A204.1 (cell line): ENCODE results near the gene IHH.

Source experiments
- FAIRE-seq: peaks from 2 replicates; lab custom pipeline; 2012; peaks lifted over from hg19 to GRCh38; lab: Jason Lieb, UNC

Gene IHH

GRCh38 chr2:219060821-219061791 is at the start of gene IHH:
Gene IHH, minus strand, starts transcription at chr2:219060921. Its CDS starts 454 bp downstream, at chr2:219060467.
- FAIRE-seq: no peak

DNA sequence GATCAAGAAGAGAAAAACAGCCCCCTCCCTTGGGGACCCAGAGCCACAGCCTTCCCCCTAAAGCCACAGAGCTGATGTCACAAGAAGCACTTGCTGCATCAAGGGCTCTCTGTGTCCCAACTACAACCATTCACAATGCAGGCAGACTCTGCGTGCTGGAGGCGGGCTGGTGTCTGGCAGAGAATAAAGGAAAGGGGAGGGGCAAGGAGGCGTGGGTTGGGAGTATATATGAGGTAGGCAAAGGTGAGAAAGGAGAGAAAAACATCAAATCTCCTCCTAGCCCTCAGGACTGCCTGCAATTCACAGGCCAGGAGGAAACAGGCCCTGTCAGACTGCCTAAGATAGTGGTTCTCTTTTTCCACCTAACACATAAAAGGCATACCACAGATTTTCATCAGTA is 48.8 kb upstream of the IHH start:
- no peak for FAIRE-seq

- no peak for FAIRE-seq
Measured at GRCh38 chr2:219107758-219108157, 47.0 kb upstream of the IHH start.

- FAIRE-seq: no peak
Measured at GRCh38 chr2:219106251-219106650, 45.5 kb upstream of the IHH start.

- FAIRE-seq: no peak
Measured at GRCh38 chr2:219104107-219105035, 43.6 kb upstream of the IHH start.

DNA sequence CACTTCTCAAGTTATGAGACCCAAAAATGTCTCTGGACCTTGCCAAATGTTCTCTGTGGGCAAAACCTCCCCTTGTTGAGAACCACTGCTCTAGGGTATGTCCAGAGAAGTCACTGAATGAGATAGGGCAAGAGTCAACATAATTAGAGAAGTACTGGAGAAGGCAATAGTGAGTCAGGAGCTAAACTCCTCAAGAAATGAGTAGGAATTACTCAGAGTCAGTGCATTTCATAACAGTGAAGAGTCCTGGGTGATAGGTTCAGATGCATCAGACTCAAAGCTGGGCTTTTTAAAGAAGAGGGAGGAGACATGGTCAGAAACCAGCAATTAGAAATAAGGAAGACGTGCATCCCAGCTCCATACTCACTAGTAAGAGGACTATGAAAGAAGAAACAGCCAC is 38.6 kb upstream of the IHH start:
- no peak for FAIRE-seq

DNA sequence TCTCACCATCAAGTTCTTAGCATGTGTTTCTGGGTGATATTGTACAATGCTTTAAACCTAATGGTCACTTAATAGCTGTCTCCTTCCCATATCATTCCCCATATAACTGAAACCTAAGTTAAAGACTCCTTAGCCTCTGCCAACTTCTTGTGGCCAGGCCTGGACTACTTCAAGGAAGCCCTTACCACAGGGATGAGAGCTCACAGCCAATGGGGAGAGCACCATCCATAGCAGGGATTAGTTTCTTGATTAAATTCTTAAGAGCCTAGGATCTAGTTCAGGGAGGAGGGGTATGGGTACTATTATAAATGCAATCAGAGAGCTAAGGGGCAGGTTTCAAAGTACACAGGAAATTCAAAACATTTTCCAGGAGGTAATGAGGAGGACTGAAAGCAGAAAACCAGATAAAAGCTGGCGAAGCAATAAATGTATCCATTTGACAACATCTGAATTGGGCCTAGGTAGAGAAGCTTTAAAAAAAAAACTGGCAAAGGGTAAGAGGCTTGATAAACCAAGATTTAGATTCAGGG is 34.8 kb upstream of the IHH start:
- FAIRE-seq: no peak

DNA sequence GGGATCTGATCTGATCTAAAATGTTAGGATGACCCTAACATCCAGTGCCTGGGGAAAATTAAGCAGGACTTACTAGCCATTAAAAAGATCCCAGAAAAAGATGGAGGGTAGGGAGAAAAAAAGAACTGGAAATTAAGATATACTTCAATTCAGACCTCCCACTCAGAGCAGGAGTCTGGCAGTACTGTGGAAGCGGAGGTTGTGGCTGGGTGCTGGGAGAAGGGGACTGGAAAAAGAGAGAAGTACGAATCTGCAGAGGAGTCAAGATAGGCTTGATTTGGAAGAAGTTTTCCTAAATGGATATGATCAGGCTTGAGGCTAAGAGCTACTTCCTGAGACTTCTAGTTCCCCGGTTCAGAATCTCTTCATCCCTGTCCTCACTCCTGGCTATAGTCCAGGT is 33.5 kb upstream of the IHH start:
- FAIRE-seq: no peak

GRCh38 chr2:219090436-219091299 is 29.9 kb upstream of the IHH start:
- FAIRE-seq: no peak

GRCh38 chr2:219089330-219089729 is 28.6 kb upstream of the IHH start:
- no peak for FAIRE-seq

DNA sequence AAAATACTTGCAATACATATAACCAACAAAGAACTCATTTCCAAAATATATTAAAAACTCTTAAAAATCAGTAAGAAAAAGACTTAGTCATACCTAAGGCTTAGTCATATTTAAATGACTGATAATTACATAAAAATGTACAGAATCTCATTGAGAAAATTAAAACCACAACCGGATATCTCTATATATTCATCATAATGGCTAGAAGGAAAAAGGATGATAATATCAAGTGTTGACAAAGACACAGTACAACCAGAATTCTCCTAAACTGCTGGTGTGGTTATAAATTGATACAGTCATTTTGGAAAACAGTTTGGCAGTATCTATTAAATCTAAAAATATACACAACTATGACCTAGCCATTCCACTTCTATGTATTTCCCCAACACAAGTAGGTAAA is 27.1 kb upstream of the IHH start:
- no peak for FAIRE-seq

DNA sequence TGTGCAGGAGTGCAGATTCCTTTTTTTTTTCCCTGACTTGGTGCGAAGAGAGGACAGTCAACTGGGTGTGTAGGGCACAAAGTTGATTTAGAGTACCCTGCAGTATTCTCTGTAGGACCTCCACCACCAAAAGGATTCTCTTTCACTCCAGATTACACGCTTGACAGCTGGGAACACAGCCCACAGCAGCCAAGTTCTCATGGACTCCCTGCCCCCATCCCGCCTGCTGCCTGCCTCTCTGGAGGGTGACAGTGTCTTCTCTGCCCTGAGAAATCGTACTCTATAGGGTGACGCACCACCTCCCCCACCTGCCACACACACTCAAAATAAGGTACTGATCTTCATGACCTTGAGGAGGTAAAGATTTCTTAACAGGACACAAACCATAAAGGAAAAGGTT is 26.6 kb upstream of the IHH start:
- no peak for FAIRE-seq

GRCh38 chr2:219086196-219086595 is 25.5 kb upstream of the IHH start:
- FAIRE-seq: no peak

DNA sequence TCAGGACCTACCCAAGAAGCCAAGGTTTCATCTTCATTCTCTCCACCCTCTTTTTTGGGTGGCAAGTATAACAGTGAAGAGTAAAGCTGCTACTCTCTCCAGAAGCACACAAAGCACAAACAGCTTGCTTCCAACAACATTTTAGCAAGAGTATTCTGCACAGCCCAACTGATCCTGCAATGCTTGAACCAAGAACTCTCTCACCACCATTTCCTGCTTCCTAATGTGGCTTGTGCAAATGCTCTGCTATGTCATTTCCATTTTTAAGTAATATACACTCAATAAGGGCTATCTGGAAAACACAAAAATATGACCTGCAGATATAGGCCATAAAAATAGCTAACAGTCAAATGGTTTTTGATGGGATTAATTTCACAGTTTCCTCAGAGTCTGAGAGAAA is 24.1 kb upstream of the IHH start:
- no peak for FAIRE-seq

DNA sequence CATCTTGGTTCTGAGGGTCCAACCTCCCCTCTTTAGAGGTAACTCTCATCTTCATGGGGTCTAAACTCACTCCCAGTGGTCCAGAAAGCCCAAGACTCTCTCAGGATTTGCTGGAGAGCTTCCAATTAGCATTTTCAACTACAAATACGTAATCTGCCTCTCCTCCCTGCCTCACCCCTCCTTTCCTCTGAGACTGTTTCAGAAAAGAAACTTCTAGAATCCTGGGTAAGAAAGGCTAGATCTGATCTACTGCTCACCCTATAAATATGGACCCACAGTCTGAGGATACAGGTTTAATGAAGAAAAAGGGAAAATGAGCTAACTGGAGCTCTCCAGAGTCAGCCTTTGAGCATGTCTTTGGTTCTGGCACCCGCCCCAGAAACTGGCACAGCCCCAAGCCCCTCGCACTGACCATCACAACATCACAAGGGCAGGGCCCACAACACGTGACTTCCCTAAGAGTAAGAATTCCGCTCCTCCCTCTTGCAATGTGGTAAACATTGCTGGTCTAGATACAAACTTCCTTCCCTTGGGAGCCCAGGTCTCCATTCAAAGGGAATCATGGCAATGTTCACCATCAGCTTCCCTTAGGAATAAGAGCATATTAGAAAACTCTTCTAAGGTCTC is 21.7 kb upstream of the IHH start:
- no peak for FAIRE-seq

- FAIRE-seq: no peak
Measured at GRCh38 chr2:219081701-219082331, 21.1 kb upstream of the IHH start.

DNA sequence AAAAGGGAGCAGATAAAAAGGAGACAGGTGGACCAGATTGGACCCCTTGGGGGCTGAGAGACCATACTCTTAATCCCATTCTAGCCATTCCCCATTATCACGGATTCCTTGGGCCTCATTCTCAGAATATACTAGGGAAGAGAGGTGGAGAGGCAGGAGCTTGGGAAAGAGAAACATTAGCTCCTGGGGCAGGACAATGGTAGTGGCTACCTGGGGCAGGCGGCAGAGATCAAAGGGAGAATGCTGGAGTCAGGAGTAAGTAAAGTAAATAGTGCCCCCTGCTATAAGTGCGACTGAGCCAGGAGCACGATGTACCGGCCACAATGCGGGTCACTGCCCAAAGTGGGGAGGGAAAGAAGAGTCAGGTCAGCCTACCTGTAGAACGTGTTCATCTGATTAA is 20.4 kb upstream of the IHH start:
- no peak for FAIRE-seq

DNA sequence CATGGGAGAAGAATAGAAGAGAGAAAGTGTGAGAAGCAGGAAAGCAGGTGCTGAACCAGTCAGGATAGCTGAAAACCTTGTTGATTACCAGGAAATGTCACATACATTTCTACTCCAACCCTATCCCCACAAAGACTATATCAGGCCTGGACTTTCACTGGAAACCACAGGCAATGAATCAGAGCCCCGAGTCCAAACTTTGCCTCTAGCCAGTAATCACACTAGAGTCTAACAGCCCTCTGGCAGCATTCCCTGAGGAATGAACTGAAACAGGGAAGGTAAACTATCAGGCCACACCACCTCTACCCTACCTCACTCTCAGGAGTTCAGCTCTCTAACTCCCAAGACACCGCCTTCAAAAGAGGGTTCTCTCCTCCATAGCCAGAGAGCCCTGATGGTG is 18.7 kb upstream of the IHH start:
- no peak for FAIRE-seq

GRCh38 chr2:219078951-219079350 is 18.2 kb upstream of the IHH start:
- no peak for FAIRE-seq

DNA sequence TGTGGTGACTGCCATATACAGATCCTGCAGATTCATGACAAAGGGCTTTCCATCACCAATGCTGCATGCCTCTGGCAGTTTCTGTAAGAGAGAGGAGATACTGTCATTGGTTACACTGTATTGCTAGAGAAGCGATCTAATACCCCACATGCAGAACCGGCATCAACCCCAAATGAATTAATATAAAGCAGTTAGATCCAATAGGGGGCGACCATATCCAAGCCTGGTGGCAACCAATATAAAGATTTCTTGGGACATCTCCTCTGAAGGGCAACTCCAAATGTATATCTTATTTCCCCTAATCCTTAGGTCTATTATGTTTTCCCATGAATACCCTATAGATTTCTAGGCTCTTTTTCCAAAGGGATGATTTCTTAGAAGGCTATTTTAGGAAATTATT is 17.4 kb upstream of the IHH start:
- no peak for FAIRE-seq

DNA sequence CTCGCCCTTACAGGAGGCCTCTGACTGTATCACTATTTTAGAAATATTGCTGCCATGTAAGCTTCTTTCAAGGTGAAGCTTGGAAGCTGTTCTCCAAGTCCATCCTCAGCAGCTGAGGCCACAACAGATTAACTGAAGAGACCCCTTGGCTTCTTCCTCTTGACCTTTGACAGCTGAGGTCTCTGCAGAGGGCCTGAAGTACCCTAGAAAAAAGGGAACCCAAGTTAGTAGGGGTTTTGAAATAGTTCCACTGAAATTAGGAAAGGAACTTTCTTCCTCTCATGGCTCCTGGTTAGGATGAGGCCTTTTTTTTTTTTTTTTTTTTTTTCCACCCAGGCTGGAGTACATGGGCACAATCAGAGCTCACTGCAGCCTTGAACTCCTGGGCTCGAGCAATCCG is 15.5 kb upstream of the IHH start:
- no peak for FAIRE-seq
